ENCODE data around the gene FAM234B. TPM values are rescaled to one million over a fixed set of nuclear protein-coding genes. Genes with fewer than 3 reads are reported as not detected.
"Not testable (repeated sequence)": the region's sequence is repeated elsewhere in the genome, so short reads cannot be mapped to it uniquely, and the experiment has no call there.

The FAM234B gene
- polyA plus RNA-seq, 3 donors: 10.9 to 12.4 (median 12.1) TPM

DNA sequence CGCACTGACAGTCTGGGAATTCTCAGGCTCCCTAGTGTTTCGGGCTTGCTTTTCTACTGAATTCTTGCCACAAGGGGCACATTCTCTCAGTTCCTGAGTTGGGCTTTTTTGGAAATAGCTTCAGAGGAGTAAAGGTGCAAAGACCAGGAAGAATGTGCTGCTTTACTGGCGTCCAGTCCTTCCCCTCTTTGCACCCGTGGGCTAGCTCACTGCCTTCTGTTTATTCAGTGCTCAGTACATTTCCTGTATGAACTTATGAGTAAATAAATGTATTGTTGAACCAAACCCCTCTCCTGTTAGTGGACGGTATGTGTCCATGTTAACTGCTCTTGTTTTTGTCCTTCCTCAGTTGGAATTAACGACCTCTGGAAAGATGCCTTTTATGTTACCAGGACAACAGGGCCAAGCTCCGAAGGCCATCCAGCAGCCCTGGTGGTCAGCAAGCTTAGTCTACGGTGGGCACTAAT, 35.3 kb downstream of the FAM234B start:
- DNase-seq (ENCODE audit: extremely low read depth in 1 of 11, low read depth in 9 of 11, low spot score in 4 of 11): no peak

GRCh38 chr12:13080266-13080665, 36.1 kb downstream of the FAM234B start:
- no peak for DNase-seq (ENCODE audit: extremely low read depth in 1 of 11, low read depth in 9 of 11, low spot score in 4 of 11)

DNA sequence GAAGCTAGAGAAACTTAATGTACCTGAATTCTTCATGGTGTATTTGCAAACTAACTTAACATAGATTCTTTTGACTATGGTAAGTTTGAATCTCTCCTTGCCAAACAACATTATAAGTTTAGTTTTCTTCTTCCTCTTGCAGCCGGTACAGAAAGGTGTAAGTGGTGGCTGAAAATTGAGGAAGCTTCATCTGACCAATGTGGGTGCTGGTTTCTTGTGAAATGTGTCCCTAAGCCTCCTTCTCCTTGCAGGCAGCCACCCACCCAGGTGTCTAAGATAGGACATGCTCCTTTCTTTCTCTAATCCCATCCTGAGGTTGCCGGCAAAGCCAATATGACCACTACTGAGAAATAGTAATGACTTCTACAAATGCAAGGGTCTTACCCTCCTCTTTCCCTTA, 38.7 kb downstream of the FAM234B start:
- DNase-seq (ENCODE audit: extremely low read depth in 1 of 11, low read depth in 9 of 11, low spot score in 4 of 11): no peak

DNA sequence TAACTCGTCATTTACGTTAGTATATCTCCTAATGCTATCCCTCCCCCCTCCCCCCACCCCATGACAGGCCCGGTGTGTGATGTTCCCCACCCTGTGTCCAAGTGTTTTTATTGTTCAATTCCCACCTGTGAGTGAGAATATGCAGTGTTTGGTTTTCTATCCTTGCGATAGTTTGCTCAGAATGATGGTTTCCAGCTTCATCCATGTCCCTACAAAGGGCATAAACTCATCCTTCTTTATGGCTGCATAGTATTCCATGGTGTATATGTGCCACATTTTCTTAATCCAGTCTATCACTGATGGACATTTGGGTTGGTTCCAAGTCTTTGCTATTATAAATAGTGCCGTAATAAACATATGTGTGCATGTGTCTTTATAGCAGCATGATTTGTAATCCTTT, 39.5 kb downstream of the FAM234B start:
- DNase-seq (ENCODE audit: extremely low read depth in 1 of 11, low read depth in 9 of 11, low spot score in 4 of 11): not testable (repeated sequence)

GRCh38 chr12:13084898-13085640, 40.9 kb downstream of the FAM234B start:
- no peak for DNase-seq (ENCODE audit: extremely low read depth in 1 of 11, low read depth in 9 of 11, low spot score in 4 of 11)

- no peak for DNase-seq (ENCODE audit: extremely low read depth in 1 of 11, low read depth in 9 of 11, low spot score in 4 of 11)
Observed at GRCh38 chr12:13085968-13086686, 41.9 kb downstream of the FAM234B start.

DNA sequence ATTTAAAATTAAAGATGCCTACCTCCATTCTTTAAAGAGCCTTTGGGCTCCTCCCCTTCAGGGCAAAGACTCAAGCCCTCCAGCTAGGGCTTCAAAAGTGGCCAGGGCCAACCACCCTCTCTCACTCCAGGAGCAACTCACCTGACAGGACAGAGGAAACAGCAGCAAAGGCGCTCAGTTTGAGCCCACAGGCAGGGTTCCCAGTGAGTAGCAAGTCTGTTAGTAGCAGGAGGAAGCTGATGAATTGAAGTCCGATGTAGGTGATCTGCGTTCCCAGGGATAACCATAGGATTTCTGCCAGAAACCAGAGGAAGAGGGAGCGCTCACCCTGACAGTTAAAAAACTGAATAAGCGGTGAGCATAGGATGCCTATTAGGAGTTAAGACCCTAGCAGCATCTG, 43.6 kb downstream of the FAM234B start:
- no peak for DNase-seq (ENCODE audit: extremely low read depth in 1 of 11, low read depth in 9 of 11, low spot score in 4 of 11)

- DNase-seq (ENCODE audit: extremely low read depth in 1 of 11, low read depth in 9 of 11, low spot score in 4 of 11): no peak
Observed at GRCh38 chr12:13088496-13088895, 44.3 kb downstream of the FAM234B start.

- no peak for DNase-seq (ENCODE audit: extremely low read depth in 1 of 11, low read depth in 9 of 11, low spot score in 4 of 11)
Observed at GRCh38 chr12:13090054-13090453, 45.9 kb downstream of the FAM234B start.

GRCh38 chr12:13091832-13092231, 47.7 kb downstream of the FAM234B start:
- no peak for DNase-seq (ENCODE audit: extremely low read depth in 1 of 11, low read depth in 9 of 11, low spot score in 4 of 11)

DNA sequence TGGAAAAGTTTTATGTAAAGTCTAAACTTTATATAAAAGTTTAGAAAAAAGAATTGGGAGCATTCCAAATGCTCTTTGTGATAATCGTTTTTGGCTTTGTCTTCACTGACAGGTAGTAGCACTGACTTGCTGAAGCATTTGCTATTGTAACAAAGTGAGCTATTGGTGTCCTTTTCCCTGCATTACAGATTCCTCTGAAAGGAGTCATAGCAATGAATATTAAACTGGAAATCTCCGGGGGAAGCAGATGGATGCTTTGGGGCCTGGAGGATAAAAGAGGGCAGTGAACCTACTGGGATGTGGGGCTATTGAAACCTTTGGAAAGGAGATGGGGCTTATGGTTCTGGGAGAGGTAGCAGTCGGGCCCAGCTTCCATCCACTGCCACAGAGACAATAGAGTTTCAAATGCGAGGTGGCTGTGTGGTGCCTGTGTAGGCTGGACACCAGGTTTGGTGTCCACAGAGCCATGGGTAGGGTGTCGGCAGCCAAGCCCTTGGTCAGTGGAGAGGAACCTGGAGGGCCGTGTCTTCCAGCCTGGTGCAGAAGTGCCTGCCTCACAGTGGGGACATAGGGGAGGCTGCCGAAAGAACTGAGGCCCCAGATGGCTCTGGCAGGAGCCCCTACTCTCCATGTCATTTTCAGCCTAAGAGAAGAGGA, 49.1 kb downstream of the FAM234B start:
- DNase-seq (ENCODE audit: extremely low read depth in 1 of 11, low read depth in 9 of 11, low spot score in 4 of 11): no peak

DNA sequence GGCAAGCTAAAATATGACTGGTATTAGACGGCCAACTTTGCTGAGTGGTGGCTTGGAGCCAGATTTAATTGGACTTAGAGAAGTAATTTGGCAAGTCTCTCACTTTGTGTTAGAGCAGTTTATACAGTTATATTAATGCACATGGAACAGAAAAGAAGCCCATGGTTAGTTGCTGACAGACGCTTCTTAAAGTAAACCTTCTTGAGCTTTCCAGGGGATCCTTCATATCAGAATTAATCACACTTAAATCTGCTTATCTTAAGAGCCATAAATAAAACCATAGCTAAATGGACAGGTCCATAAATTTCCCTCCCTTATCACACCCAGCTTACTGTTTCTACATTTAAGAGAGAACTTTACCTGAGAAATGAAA, 49.7 kb downstream of the FAM234B start:
- no peak for DNase-seq (ENCODE audit: extremely low read depth in 1 of 11, low read depth in 9 of 11, low spot score in 4 of 11)

DNA sequence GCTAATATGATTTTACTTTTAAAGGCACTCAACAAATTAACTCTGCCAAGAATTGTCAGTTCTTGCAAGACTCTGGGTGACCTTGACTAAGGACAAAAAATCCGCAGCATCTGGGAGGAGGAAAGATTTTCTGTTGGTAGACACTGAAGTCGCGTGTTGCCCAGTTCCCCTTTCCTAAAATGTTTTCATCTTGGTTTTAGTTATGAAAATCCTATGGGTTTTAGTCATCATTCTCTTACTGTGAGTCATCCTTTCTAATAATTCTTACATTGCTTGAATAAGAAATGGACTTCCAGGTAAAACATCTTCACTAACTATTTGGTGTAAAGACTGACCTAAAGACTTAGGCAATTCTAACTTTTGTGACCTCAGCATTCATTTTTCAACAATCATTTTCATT, 50.2 kb downstream of the FAM234B start:
- no peak for DNase-seq (ENCODE audit: extremely low read depth in 1 of 11, low read depth in 9 of 11, low spot score in 4 of 11)

DNA sequence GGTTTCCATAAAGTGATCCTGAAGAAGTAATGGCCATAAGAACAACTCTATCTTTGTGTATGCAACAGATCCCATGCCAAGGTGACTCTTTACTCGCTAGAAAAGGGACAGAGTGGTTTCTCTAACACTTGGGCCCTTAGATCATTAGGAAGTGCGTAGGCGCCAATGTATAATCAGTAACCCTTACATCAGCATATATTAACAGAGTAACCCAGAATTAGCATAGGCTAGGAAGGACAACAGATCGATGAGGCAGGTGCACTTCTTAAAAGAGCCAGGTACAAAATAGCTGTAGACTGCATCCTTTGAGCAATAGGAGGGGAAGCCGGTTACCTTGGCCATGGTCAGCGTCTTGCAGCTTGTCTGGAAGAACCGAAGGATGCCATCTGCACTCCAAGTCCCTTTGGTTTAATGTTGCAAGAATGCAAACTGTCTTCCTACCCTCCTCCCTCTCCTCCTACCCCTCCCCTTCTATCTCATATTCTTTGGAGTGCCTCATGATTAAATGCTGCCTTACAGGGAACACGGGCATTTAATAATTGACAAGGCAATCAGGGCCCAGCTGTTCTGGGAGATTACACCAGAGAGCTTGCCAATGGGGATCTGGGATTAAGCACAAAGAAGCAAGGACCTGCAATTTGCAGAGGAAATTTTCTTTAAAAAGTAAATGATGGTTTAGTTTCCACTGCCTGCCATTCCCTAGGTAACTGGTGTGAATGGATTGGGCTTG, 51.2 kb downstream of the FAM234B start:
- no peak for DNase-seq (ENCODE audit: extremely low read depth in 1 of 11, low read depth in 9 of 11, low spot score in 4 of 11)

GRCh38 chr12:13097491-13098011, 53.4 kb downstream of the FAM234B start:
- DNase-seq (ENCODE audit: extremely low read depth in 1 of 11, low read depth in 9 of 11, low spot score in 4 of 11): no peak

DNA sequence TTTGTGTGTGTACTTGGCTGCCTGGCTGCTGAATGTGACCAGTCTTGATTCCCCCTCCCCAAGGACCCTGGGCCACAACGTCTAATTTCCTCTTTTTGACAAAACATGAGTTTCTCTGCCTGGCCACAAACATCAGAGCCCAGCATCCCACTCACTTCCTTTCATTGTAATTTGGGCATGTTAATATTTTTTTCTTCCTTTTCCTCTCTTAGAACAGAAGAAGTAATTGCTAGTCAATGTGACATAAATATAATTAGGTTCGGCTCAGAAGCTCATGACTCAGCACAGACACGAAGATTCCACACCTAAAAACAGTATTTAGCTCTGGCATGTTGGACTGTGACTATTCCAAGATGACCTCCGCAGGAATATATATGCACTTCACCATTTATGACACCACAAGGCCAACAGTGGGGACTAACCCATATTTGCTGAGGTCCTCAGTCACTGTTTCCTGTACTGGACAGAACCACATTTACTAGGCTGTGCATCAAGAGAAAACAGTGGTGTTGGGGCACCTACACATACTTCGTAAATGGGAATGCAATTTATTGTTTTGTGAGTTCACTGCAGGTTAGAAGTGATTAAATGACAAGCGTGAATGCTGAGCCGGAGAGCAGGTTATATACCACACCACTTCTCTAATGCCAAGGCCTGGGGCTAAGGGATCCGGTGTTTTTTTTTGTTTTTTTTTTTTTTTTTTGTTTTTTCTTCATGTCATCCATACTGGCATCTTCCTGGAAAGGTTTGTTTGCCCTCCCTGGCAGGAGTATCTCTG, 55.1 kb downstream of the FAM234B start:
- peak in 1 of 11 donors; percentile 25 for DNase-seq (ENCODE audit: extremely low read depth in 1 of 11, low read depth in 9 of 11, low spot score in 4 of 11)

DNA sequence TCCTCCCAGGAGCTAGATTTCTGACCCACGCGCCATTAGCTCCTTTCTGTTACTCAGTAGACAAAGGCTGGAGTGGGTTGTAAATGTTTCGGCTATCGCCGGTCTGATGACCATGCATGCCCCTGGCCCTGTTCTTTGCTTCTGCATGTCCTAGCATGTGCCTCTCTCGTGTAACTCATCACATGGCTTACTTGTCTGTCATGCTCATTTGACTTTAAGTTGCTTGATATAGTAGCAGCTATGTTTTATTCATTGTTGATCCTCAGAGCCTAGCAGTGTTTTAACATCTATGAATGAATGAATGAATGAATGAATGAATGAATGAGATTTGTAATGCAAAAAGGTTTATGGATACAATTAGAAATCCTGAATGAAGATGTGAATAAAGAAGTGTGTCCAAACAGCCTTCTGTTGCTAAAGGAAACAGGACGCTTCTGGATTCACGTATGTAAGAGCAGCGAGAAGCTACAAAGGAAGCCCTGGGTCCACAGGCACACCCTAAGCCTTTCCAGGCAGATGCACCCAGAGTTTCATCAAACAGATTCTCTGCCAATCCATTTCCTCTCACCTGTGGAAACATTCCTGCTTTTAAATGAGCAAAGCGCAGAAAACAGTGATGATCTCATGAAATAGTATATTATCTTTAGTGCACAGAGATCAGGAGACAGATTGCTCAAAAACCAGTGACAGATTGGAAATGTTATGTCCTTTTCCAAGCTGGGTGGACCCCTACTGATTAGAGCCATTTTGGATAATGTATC, 55.8 kb downstream of the FAM234B start:
- peak in 1 of 11 donors; percentile 14 for DNase-seq (ENCODE audit: extremely low read depth in 1 of 11, low read depth in 9 of 11, low spot score in 4 of 11)

DNA sequence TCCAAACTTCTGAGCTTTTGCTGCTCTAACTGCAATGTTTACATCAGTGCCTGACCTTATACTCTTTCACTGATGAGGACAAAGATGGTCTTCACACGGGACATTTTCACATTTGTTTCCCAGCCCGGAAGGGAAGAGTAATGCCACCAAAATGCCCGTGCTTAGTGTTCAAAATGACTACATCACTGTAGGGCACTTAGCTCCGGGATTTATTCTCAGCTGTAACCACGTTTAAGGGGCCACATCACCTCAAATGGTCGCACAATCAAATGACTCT, 56.4 kb downstream of the FAM234B start:
- DNase-seq (ENCODE audit: extremely low read depth in 1 of 11, low read depth in 9 of 11, low spot score in 4 of 11): peak in 1 of 11 donors; percentile 11

All from renal cortex interstitium (tissue), 11 donors.